Activated naive CD4-positive, alpha-beta T cell treated with anti-CD3 and anti-CD28 coated beads, Interleukin-2, amount 50 U/mL, for 24 hours (primary cell): ENCODE data around the gene TPPP3.

ENCODE experiments used
- H3K27ac Mint-ChIP-seq: one replicate; pipeline ENCODE4 v1.8.0; 2021; ENCODE audit warnings: mild to moderate bottlenecking, mixed read lengths
- H3K27me3 Mint-ChIP-seq: one replicate; pipeline ENCODE4 v1.8.0; 2021; ENCODE audit warnings: mixed read lengths
- H3K36me3 Mint-ChIP-seq: one replicate; pipeline ENCODE4 v1.8.0; 2021; ENCODE audit warnings: mixed read lengths
- H3K4me1 Mint-ChIP-seq: one replicate; pipeline ENCODE4 v1.8.0; 2021; ENCODE audit warnings: mixed read lengths
- H3K4me3 Mint-ChIP-seq: one replicate; pipeline ENCODE4 v1.8.0; 2021; ENCODE audit warnings: mild to moderate bottlenecking, mixed read lengths
- H3K9me3 Mint-ChIP-seq: one replicate; pipeline ENCODE4 v1.8.0; 2021; ENCODE audit warnings: mixed read lengths

The TPPP3 gene

GRCh38 chr16:67429799-67430503, 36.7 kb upstream of the TPPP3 start:
- peak overlapping the region; percentile 23 for H3K27ac Mint-ChIP-seq
- H3K36me3 Mint-ChIP-seq: no peaks in the 10 kb centered on the region
- peaks cover 27% of the 10 kb centered on the region for H3K27me3 Mint-ChIP-seq
- peak overlapping the region; percentile 81 for H3K4me3 Mint-ChIP-seq
- H3K4me1 Mint-ChIP-seq: peaks cover 3% of the 10 kb centered on the region
- no peaks in the 10 kb centered on the region for H3K9me3 Mint-ChIP-seq

DNA sequence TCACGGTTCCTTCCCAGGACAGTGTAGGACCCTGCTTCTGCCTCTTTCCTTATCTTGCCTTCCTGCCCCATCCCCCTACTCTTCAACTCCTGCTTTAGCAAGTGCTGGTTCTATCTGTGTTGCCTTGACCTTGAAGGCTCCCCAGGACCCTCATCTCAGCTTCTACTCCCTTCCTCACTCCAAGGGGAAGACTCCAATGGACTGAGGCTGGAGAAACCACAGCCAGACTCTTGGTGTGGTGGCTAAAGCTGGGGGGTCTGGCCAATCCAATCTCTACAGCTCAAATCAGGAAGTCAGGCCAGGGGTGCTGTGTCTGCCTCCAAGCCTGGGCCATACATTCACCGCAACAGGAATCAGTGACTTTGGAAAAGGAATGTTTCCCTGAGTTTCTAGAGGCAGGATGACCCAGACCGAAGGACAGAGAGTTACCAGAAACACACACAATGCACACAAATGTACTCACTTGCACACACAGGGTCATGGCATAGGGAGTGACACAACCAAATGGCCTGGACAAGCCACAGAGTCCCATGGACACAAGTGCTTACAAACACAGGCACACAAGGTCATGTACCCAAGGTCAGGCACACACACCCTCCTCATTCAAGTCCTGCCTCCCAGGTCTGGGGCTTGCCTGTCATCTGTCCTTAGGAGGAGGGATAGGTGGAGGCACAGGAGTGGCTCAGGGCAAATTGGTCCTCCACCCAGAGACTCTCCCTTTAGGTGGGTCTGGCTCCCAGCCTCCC, 35.9 kb upstream of the TPPP3 start:
- no peaks in the 10 kb centered on the region for H3K9me3 Mint-ChIP-seq
- H3K4me3 Mint-ChIP-seq: peak overlapping the region; percentile 61
- peak overlapping the region; percentile 57 for H3K27ac Mint-ChIP-seq
- no peaks in the 10 kb centered on the region for H3K36me3 Mint-ChIP-seq
- peaks cover 27% of the 10 kb centered on the region for H3K27me3 Mint-ChIP-seq
- H3K4me1 Mint-ChIP-seq: peaks cover 3% of the 10 kb centered on the region

GRCh38 chr16:67428146-67428731, 34.9 kb upstream of the TPPP3 start:
- H3K27ac Mint-ChIP-seq: no peak overlapping the region
- peaks cover 27% of the 10 kb centered on the region for H3K27me3 Mint-ChIP-seq
- H3K4me3 Mint-ChIP-seq: no peak overlapping the region
- no peaks in the 10 kb centered on the region for H3K9me3 Mint-ChIP-seq
- H3K36me3 Mint-ChIP-seq: no peaks in the 10 kb centered on the region
- H3K4me1 Mint-ChIP-seq: peaks cover 3% of the 10 kb centered on the region

DNA sequence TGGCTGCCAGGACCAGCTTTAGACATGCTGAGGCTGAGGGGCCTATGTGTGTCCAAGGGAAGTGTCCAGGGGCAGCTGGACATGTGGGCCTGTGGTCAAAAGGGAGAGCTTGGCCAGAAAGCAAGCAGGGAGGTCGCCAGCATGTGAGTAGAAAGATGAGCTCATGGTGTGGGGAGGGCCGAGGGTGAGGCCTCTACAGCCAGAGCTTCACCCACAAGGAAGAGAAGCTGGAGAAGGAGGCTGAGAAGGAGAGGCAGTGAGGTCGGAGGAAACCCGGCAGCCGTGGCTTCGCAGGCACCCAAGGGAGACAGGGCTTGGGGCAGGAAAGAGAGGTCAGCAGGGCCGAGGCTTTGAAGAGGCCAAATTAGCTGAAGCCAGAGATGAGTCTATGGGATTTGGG, 33.7 kb upstream of the TPPP3 start:
- Mint-ChIP-seq H3K36me3 (no peaks in the 10 kb centered on the region), H3K4me1 (peaks cover 3% of the 10 kb centered on the region), H3K27ac (peak overlapping the region; percentile 60), H3K27me3 (peaks cover 24% of the 10 kb centered on the region), H3K9me3 (no peaks in the 10 kb centered on the region), H3K4me3 (no peak overlapping the region)

DNA sequence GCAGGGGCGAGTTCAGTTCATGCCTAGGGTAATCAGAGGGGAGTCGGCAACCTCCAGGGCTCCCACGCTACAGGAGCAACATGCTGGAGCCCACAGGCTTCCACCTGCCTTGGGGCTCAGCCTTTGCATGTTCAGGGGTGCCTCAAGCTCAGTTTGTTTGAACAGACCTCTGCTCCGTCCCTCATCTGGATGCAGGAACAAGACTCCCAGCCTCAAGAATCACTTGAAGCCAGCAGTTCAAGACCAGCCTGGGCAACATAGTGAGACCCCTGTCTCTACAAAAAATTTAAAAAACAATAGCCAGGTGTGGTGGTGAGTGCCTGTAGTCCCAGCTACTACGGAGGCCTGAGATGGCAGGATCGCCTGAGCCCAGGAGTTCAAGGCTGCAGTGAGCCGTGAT, 32.7 kb upstream of the TPPP3 start:
- no peaks in the 10 kb centered on the region for H3K9me3 Mint-ChIP-seq
- no peak overlapping the region for H3K4me3 Mint-ChIP-seq
- H3K27me3 Mint-ChIP-seq: peaks cover 24% of the 10 kb centered on the region
- no peaks in the 10 kb centered on the region for H3K36me3 Mint-ChIP-seq
- H3K4me1 Mint-ChIP-seq: peaks cover 3% of the 10 kb centered on the region
- H3K27ac Mint-ChIP-seq: no peak overlapping the region

GRCh38 chr16:67425580-67425979, 32.3 kb upstream of the TPPP3 start:
- no peaks in the 10 kb centered on the region for H3K36me3 Mint-ChIP-seq
- H3K9me3 Mint-ChIP-seq: no peaks in the 10 kb centered on the region
- H3K4me1 Mint-ChIP-seq: peaks cover 3% of the 10 kb centered on the region
- H3K27me3 Mint-ChIP-seq: peaks cover 24% of the 10 kb centered on the region
- no peak overlapping the region for H3K4me3 Mint-ChIP-seq
- H3K27ac Mint-ChIP-seq: no peak overlapping the region

DNA sequence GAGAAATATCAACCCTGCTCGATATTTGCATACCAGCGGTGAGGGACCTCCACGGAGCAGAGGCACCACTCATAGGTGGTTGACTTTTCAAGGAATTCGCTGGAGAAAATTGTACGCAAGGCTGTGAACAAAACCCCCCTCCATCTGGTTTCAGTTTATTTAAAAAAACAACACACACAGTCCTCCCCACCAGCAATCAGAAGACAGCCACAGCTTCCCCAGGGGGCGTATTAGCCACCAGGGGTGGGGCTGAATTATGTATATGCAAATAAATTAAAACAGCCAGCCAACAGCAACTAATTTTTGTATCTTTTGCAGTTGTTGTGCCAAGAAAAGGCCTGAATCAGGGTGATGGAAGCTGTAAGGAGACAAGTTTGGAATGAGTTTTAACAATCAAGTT, 31.8 kb upstream of the TPPP3 start:
- no peaks in the 10 kb centered on the region for H3K4me1 Mint-ChIP-seq
- no peaks in the 10 kb centered on the region for H3K9me3 Mint-ChIP-seq
- H3K4me3 Mint-ChIP-seq: no peak overlapping the region
- H3K27me3 Mint-ChIP-seq: peaks cover 22% of the 10 kb centered on the region
- peak overlapping the region; percentile 17 for H3K27ac Mint-ChIP-seq
- no peaks in the 10 kb centered on the region for H3K36me3 Mint-ChIP-seq

DNA sequence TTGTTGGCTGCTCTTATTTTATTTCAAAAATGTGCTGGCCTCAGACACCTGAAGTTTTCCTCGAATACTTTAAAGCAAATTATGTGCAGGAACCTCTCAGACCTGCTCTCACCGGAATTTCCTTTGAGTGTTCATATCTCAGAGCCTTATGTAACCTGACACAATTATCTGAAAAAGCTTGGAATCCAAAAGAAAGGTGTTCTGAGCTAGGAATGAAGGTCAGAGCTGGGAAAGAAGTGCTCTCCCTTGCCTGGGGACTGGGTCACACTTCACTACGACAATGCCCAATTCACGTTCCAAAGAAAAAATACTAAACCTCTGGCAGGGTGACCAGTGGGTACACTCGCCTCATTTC, 30.9 kb upstream of the TPPP3 start:
- no peaks in the 10 kb centered on the region for H3K4me1 Mint-ChIP-seq
- no peaks in the 10 kb centered on the region for H3K36me3 Mint-ChIP-seq
- no peak overlapping the region for H3K4me3 Mint-ChIP-seq
- H3K27me3 Mint-ChIP-seq: peaks cover 22% of the 10 kb centered on the region
- no peak overlapping the region for H3K27ac Mint-ChIP-seq
- H3K9me3 Mint-ChIP-seq: no peaks in the 10 kb centered on the region

DNA sequence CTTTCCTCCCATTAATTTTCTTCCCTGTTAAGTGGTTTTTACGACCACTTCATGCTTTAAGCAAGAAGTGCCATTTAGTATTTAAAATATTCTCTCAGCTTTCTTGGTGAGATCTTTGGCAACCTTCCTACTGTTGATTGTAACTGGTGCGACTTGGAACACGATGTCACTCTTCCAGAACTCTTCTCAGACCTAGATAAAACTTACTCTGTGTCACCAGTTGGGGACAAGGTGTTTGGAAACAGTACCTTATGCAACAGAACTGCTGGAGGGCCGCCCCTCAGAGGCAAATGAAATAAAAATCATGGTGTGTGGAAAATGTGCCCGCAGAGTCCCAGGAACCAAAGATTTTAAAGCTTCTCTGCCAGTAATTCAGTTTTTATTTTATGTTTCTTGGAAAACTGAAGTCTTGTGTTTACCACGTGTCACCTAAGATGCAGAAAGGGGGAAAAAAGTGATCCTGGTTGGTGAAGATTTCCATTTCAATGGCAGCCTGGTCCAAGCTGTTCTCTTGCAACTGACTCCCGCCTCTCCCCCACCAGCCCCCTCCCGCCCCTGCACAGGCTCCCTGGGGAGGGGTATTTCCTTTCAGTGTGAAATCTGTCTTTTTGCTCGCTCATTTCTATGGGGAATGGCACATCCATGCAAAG, 30.4 kb upstream of the TPPP3 start:
- H3K27ac Mint-ChIP-seq: no peak overlapping the region
- no peaks in the 10 kb centered on the region for H3K9me3 Mint-ChIP-seq
- H3K4me3 Mint-ChIP-seq: no peak overlapping the region
- no peaks in the 10 kb centered on the region for H3K36me3 Mint-ChIP-seq
- peaks cover 17% of the 10 kb centered on the region for H3K27me3 Mint-ChIP-seq
- no peaks in the 10 kb centered on the region for H3K4me1 Mint-ChIP-seq

DNA sequence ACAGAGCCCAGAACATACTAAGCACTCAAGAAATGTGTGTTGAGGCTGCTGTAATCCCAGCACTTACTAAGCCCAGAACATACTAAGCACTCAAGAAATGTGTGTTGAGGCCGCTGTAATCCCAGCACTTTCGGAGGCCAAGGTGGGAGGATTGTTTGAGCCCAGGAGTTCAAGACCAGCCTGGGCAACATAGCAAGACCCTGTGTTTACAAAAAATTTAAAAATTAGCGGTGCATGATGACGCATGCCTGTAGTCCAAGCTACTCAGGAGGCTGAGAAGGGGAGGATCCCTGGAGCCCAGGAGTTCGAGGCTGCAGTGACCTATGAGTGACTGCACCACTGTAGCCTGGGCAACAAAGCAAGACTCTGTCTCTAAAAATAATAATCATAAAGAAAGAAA, 29.7 kb upstream of the TPPP3 start:
- Mint-ChIP-seq H3K36me3 (no peaks in the 10 kb centered on the region), H3K27ac (no peak overlapping the region), H3K27me3 (peaks cover 15% of the 10 kb centered on the region), H3K9me3 (no peaks in the 10 kb centered on the region), H3K4me3 (no peak overlapping the region), H3K4me1 (no peaks in the 10 kb centered on the region)

GRCh38 chr16:67421030-67421429, 27.7 kb upstream of the TPPP3 start:
- H3K27me3 Mint-ChIP-seq: peaks cover 21% of the 10 kb centered on the region
- peaks cover 5% of the 10 kb centered on the region for H3K4me1 Mint-ChIP-seq
- H3K9me3 Mint-ChIP-seq: no peaks in the 10 kb centered on the region
- H3K4me3 Mint-ChIP-seq: no peak overlapping the region
- no peaks in the 10 kb centered on the region for H3K36me3 Mint-ChIP-seq
- H3K27ac Mint-ChIP-seq: no peak overlapping the region

DNA sequence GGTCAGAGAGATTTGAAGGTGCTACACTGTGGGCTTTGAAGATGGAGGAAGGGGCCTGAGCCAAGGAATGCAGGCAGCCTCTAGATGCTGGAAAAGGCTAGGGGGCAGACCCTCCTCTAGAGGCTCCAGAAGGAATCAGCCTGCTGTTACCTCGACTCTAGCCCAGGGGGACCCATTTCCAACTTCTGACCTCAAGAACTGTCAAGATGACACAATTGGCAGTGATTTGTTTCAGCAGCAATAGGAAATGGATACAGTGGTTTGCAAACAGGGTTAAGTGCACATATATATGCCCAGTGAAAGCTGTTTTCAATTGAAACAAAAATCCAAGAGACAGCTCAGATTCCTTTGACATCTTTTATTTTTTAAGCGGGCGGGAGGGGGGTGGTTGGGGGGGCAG, 26.6 kb upstream of the TPPP3 start:
- peaks cover 19% of the 10 kb centered on the region for H3K27me3 Mint-ChIP-seq
- H3K27ac Mint-ChIP-seq: no peak overlapping the region
- H3K36me3 Mint-ChIP-seq: no peaks in the 10 kb centered on the region

GRCh38 chr16:67419502-67419901, 26.2 kb upstream of the TPPP3 start:
- Mint-ChIP-seq H3K4me3 (no peak overlapping the region), H3K36me3 (no peaks in the 10 kb centered on the region)

More for the DNA sequence above, 26.6 kb upstream of the TPPP3 start:
- Mint-ChIP-seq H3K4me1 (peaks cover 8% of the 10 kb centered on the region), H3K9me3 (no peaks in the 10 kb centered on the region), H3K4me3 (no peak overlapping the region)

GRCh38 chr16:67417333-67418061, 24.2 kb upstream of the TPPP3 start:
- H3K27ac Mint-ChIP-seq: peak overlapping the region; percentile 12
- H3K36me3 Mint-ChIP-seq: no peaks in the 10 kb centered on the region
- H3K4me3 Mint-ChIP-seq: peak overlapping the region; percentile 66
- H3K27me3 Mint-ChIP-seq: peaks cover 21% of the 10 kb centered on the region
- peaks cover 8% of the 10 kb centered on the region for H3K4me1 Mint-ChIP-seq
- no peaks in the 10 kb centered on the region for H3K9me3 Mint-ChIP-seq

More at GRCh38 chr16:67419502-67419901, 26.2 kb upstream of the TPPP3 start:
- H3K27me3 Mint-ChIP-seq: peaks cover 19% of the 10 kb centered on the region
- H3K27ac Mint-ChIP-seq: peak overlapping the region; percentile 4
- peaks cover 8% of the 10 kb centered on the region for H3K4me1 Mint-ChIP-seq
- H3K9me3 Mint-ChIP-seq: no peaks in the 10 kb centered on the region
